NCI-H2196 treated with DMSO at 0.1 percent for 48 hours (cell line): ENCODE measurements around the gene LRP1B.

Experiments
- DNase-seq: peaks from one replicate; lab custom pipeline; 2025; ENCODE audit not compliant: unreplicated experiment; lab: John Stamatoyannopoulos, UW

LRP1B gene

DNA sequence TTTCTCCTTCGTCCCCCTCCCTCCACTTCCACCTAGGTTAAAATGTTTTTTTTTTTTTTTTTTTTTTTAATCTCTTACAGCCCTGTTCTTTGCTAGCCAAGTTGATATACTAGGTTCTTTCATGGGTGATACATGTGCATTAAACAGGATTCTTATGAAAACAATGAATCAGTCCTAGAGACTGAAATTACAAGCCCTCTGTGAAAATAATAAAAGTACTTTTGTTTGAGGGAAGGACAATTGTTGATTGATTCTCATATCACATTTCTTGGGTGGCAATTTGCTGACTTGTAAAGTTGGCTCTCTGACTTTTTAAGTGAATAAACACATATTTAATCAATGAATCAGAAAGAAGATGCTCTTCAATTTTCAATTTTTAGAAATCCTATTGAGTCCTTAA is 639.9 kb downstream of the LRP1B start:
- no peak for DNase-seq

GRCh38 chr2:141482697-141483096 is 648.1 kb downstream of the LRP1B start:
- no peak for DNase-seq

DNA sequence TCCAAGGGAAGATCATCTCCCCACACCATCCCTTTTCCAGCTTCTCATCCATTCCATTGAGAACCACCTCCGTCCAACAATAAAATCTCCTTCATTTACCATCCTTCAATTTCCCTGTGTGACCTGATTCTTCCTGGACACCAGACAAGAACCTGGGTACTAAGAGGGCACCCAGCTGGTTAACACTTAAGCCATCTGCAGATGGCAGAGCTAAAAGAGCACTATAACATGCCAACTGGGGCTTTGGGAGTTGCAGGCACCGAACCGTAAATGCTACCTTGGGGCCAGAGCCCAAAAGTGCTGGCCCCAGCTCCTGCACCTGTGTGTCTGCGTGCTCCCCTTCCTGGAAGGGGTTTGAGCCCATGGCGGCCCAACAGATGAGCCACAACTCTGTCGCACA is 655.0 kb downstream of the LRP1B start:
- no peak for DNase-seq

GRCh38 chr2:141468761-141469160 is 662.1 kb downstream of the LRP1B start:
- DNase-seq = no peak

- DNase-seq = no peak
These were observed 663.5 kb downstream of the LRP1B start for GRCh38 chr2:141467331-141467730.

- DNase-seq = no peak
These were observed 665.8 kb downstream of the LRP1B start for GRCh38 chr2:141464995-141465394.

GRCh38 chr2:141458351-141458750 is 672.5 kb downstream of the LRP1B start:
- no peak for DNase-seq

- DNase-seq = no peak
These were observed 674.9 kb downstream of the LRP1B start for GRCh38 chr2:141455877-141456276.

DNA sequence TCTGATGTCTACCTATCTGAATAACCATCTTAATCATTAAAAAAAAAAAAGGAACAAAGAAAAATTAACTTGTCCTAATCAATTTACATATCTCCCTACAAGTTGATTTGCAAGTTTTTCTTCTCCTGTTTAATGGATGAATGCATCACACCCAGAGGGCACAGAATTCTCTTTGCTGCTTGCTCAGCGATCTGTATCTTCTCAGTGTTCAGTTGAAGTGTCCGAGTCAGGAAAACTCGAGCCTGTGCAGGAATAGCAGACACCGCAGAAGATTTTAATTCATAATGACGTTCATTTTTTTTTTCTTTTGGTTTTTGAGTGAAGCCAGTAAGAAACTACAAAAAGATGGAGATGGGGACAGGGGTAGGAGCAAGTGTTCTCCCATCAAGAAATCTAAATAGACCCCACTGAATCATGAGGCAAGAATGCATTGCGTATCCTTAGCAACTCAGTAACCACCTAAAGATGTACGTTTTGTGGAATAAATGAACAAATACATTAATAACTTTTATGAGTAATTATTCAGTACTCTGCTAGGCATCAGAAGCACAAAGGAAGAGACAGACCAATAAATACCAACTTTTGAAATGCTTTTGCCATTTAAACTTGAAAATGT is 675.5 kb downstream of the LRP1B start:
- DNase-seq = no peak

DNA sequence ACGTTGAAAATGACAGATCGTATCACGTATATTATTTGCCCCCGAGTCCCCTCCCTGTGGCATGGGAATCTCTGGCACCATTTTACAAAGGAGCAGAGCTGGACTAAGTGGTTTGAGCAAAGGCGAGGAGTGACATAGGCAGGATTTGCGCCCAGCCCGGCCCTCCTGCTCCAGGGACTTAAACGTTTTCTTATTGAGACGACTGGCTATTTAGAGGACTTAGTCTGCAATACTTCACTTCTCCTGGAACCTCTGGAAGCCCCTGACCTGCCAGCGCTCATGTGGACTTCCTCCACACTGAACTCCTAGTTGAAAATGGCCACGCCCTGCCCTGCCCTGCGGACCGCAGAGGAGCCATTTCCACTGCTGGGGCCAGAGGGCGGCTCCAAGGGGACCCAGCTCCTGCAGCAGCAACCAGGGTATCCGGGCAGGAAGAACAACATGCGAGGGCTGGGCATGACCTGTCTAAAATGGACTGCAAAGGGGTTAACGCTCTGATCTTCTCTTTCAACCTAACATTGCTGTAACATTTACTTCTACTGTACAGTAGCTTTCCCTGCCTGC is 690.7 kb downstream of the LRP1B start:
- DNase-seq = no peak

- DNase-seq = no peak
These were observed 691.3 kb downstream of the LRP1B start for GRCh38 chr2:141439524-141439923.

DNA sequence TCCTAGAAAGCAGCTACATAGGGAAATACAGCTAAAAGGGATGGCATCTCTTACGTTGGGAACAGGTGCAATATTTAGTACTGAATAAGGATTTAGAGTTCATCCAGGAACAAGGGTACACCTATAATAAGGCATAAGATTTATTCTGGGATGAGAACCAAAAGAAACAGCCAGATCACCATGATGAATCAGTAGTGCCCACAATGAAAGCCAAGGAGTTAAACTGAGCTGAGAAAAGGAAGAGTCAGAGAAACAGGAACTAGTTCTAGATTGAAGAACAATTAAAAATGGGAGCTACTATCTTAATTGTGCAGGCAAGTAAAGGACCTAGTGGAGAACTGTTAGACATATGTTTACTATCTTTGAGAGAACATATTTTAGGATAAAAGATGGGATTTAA is 692.3 kb downstream of the LRP1B start:
- no peak for DNase-seq

GRCh38 chr2:141437521-141437920 is 693.3 kb downstream of the LRP1B start:
- DNase-seq = no peak

- DNase-seq = no peak
These were observed 707.7 kb downstream of the LRP1B start for GRCh38 chr2:141423124-141423523.

DNA sequence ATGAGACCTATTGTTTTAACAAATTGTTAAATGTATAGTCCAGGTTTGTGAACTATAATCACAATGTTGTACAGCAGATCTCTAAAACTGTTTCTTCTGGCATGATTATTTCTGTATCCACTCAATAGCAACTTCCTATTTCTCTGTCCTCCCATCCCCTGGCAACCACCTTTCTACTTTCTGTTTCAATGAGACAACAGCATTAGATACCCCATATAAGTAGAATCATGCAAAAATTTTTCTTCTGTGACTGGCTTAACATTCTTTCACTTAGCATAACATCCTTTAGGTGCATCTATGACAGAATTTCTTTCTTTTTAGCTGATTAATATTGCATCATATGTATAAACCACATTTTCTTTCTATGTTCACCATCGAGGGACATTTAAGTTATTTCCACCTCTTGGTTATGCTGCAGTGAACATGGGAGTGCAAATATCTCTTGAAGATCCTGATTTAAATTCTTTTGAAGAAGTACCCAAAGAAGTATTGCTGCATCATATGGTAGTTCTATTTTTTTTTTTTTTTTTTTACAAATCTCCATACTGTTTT is 713.5 kb downstream of the LRP1B start:
- DNase-seq = no peak

DNA sequence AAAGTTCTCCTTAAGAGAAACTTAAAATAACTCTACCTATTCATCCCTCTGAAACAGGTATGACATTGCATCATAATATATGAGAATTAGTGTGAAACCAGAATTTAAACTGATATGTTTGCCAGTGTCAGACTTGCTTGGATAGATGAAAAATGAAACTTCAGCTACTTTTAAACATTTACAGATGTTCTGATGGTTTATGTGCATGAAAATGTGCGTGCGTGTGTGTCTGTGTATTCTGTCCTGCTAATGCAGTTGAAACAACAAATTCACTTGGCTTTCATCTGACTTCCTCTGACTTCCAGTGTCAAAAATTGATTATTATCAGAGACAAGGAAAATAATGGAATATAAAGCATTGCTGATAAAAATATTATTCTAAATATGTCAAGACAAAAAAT is 719.4 kb downstream of the LRP1B start:
- DNase-seq = no peak

GRCh38 chr2:141399270-141399669 is 731.5 kb downstream of the LRP1B start:
- DNase-seq = no peak

DNA sequence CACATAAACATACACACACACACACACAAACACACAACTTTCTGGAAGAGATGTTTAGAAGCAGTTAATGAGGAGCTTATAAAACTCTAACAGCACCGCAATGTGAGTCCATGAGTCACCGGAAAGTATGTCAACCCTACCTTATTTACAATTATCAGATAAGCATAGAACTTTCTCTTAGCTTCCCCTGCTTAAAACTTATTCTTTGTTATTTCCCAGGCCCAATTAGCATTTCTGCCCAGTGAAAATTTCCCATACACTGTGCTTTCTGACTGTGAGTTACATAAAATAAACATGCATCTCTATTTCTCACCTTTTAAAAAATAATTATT is 737.6 kb downstream of the LRP1B start:
- no peak for DNase-seq

- DNase-seq = no peak
These were observed 738.2 kb downstream of the LRP1B start for GRCh38 chr2:141392517-141393213.

DNA sequence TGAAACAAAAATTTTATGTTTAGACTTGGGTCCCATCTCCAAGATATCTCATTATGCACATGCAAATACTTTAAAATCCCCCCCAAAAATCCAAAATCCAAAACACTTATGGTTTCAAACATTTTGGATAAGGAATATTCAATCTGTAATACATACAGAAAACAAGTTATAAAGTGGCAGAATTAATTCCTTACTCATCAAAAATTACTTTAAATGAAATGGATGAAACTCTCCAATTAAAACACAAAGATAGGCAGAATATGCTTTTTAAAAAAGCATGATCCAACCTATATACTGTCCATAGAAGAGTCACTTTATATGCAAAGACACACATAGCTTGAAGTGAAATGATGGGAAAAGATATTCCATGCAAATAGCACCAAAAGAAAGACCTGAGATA is 744.6 kb downstream of the LRP1B start:
- no peak for DNase-seq

GRCh38 chr2:141384676-141385075 is 746.1 kb downstream of the LRP1B start:
- no peak for DNase-seq

- DNase-seq = no peak
These were observed 748.9 kb downstream of the LRP1B start for GRCh38 chr2:141381946-141382345.
